ENCODE data around the gene MATN1.
"Not testable (repeated sequence)": the region's sequence is repeated elsewhere in the genome, so short reads cannot be mapped to it uniquely, and the experiment has no call there.

The MATN1 gene

GRCh38 chr1:30697571-30698376 lies 25.6 kb downstream of the MATN1 start:
- no peak for DNase-seq (ENCODE audit: low read depth)

DNA sequence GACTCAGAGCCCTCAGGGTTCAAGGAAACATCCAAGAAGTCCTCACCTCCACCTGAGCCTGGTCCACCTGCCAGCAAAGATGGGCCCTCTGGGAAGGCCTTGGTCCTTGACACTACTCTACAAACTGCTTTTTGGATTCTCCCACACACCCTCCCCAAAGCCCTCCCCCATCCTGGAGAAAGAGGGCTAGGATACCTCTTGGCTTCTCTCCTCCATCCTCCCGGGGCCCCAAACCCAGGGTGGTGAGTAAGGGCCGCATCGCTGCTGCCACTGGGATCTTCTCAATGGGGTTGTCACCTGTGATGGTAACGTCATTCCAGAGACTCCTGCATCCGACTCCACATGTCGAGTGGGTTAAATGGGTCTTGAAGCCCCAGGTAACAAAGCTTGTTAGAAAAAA lies 26.6 kb downstream of the MATN1 start:
- no peak for DNase-seq (ENCODE audit: low read depth)

DNA sequence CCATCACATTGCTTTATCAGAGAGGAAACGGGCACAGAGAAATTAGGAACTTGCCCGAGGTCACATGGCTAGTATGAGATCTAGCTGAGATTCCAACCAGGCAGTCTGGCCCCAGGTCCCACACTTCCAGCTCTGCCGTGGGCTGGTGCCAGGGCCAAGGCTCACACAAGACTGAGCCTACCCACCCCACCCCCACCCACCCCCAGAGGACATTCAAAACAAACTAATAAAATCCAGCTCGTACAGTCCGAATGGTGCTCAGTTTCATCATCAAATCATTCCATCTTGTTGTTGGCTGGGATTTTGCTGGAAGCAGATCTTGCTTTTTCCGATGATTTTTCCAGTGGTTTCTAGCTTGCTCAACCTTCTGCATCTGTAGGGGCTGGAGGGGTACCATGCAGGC lies 27.9 kb downstream of the MATN1 start:
- no peak for DNase-seq (ENCODE audit: low read depth)

GRCh38 chr1:30694280-30695175 lies 28.9 kb downstream of the MATN1 start:
- no peak for DNase-seq (ENCODE audit: low read depth)

DNA sequence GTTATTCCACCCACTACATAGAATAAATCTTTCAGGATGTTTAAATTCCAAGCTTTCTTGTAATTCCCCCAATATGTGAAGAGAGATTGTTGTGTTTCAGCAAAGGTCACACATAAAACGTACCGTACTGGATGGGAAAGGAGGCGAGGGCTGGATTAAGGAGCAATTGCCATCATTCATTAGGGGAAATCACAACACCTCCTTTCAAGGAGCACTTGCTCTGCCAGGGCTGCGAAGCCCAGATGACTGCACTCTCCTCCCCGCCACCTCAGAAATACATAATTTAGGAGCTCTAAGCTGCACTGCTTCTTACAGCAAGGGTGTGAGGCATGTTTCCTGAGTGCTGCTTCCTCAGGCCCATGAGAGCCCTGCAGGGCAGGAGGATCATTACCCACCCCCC lies 29.6 kb downstream of the MATN1 start:
- no peak for DNase-seq (ENCODE audit: low read depth)

GRCh38 chr1:30693366-30693765 lies 30.0 kb downstream of the MATN1 start:
- no peak for DNase-seq (ENCODE audit: low read depth)

- DNase-seq (ENCODE audit: low read depth): no peak
Observed at GRCh38 chr1:30692948-30693301, 30.5 kb downstream of the MATN1 start.

- DNase-seq (ENCODE audit: low read depth): no peak
Observed at GRCh38 chr1:30692201-30692947, 31.0 kb downstream of the MATN1 start.

GRCh38 chr1:30691480-30691879 lies 31.9 kb downstream of the MATN1 start:
- no peak for DNase-seq (ENCODE audit: low read depth)

DNA sequence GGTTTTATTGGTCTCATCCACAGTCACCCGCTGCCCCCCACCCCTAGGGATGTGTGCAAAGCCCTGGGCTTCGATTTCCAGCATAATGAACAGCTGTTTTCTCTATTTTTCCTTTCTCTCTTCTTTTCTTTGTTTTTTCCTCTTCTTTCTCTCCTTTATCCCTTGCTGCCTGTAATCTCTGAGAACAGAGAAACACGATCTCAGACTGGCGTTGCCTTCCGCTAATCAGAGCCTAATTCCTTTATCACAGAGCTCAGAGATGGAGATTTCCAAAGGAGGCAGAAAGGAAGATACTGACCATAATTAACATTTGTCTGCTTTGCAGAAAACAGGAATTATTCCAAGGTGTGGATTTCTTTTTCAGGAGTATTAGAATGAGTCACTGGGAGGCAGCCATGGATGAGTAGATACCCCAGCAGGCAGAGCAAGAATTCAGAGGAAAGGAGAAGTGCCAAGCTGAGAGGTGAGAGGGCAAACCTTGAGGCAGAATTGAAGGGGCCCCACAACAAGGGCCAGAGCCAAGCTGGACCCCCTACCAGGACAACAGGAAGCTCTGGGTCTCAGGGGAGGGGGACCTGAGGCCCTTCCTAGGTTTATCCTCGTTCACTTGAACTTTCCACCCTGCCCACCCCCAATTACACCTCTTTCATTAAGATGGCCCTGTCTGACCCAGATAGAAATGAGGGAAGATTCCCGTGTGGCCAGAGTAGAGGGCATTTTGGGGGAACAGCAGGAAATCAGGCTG lies 33.3 kb downstream of the MATN1 start:
- no peak for DNase-seq (ENCODE audit: low read depth)

DNA sequence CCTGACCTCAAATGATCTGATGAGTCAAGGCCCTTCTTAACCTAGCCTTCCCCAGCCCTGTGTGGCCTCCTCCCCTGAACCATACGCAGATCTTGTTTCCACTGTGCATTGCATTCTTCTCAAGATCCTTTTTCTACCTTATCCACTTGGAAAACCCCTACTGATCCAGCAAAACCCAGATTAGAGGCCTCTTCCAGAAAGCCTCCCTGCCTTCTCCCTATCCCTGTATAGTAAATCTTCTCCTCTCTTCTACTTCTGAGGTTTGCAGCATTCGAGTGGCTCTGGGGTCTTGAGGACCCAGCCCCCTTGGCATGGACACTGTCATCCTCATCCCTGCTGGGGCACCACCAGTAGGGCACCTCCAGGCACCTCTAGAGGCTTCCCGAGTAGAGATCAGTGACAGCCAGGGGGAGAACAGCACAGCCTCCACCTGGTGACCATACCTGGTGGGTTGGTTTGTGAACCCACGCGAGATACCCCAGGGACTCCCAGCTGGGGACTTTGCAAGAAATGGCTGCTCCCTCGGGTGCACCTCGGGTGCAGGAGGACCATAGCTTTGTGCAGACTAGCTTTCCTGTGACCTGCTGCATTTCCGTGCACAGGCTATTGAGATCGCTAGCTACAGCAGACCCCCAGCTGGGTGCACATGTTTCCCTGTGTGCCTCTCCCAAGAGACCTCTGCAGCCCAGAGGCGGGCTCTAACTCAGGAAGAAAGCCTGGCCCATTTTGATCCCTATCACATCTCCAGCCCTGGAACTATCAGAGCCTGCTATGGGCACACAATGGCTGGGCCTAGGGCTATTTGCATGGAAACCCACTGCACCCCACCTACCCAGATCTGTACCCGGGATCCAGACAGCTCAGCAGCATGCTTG lies 34.2 kb downstream of the MATN1 start:
- DNase-seq (ENCODE audit: low read depth): no peak

DNA sequence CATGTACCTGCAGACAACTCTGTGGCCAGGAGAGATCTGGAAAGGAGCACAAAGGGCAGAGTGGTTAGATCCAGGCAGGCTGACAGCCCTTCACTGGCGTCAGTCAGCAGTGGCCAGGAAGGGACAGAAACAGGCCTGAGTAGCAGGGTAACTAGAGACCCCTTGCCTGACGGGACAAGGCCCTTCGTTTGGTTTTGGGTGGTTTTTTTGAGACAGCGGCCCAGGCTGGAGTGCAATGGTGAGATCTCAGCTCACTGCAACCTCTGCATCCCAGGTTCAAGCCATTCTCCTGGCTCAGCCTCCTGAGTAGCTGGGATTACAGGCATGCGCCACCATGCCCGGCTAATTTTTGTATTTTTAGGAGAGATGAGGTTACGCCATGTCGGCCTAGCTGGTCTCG lies 34.9 kb downstream of the MATN1 start:
- DNase-seq (ENCODE audit: low read depth): not testable (repeated sequence)

- no peak for DNase-seq (ENCODE audit: low read depth)
Observed at GRCh38 chr1:30687886-30688285, 35.5 kb downstream of the MATN1 start.

GRCh38 chr1:30686236-30686935 lies 37.0 kb downstream of the MATN1 start:
- no peak for DNase-seq (ENCODE audit: low read depth)

DNA sequence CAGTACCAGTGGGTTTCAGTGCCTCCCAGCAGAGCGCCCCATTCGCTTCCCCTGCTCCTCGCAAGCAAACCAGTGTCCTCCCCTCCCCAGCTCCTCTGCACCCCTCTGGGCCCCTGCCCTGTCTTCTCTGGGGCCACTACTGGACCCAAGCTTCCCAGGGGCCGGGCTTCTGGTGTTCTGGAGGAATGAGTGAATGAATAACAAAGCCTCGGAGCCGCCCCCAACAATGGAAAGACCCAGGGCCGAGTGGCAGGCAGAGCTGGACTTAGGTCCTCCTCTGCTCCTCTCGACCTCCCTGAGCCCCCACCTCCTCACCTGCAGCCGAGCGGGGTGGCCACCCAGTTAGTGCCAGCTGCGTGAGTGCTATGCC lies 37.6 kb downstream of the MATN1 start:
- no peak for DNase-seq (ENCODE audit: low read depth)

DNA sequence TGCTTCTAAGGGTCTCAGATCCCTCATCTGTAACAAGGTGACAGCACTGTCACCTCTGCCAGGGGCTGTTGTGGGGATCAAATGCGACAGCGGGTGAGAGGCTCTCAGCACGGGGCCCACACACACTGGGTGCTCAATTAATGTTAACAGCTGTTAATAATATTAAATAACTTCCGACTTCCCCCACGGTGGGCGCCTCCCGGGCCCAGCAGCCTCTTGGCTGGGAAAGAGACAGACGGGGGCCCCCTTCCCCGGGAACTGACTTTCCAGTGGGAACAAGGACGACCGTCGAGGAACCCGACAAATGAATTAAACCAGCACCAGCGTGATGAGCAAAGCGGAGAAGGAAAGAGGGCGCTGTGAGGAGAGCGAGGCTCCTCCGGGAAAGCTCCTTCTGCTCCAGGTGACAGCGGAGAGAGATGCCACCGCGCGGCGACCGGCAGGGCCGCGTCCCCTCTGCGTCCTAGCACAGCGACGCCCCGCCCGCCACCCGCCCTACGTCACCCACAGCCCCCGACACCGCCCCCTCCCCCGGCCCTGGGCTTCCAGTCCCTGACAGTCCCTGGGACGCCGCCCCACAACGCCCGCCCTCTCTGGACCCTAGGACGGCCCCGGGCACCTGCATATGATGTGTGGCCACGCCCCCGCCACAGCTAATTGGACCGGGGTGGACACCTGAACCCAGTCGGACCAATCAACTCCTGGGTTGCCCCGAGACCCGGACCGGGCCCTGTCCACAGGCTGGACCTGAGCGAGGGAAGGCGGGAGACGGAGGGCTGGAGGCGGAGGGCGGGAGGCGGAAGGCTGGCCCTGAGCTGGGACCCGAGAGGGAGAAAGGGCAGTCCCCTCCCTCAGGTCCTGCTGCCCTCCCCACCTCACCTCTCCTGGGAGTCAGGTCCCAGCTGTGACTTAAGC lies 38.2 kb downstream of the MATN1 start:
- DNase-seq (ENCODE audit: low read depth): no peak

DNA sequence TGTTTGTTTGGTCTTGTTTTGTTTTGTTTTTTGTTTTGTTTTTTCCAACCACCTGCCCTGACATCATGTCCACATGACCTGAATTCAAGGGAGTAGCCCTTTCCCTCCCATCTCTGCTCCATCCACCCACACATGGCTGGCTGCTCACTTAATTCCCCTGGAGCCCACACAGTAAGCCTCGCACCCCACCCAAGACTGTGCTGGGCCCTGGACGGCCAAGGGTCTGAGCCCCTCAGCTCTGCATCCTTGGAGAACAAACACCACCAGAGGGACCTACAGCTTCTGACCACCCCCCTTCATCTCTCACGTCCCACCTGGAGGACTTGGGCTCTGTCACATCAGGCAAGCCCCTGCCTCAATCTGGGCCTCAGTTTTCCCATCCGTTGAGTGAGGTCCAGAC lies 39.1 kb downstream of the MATN1 start:
- no peak for DNase-seq (ENCODE audit: low read depth)

DNA sequence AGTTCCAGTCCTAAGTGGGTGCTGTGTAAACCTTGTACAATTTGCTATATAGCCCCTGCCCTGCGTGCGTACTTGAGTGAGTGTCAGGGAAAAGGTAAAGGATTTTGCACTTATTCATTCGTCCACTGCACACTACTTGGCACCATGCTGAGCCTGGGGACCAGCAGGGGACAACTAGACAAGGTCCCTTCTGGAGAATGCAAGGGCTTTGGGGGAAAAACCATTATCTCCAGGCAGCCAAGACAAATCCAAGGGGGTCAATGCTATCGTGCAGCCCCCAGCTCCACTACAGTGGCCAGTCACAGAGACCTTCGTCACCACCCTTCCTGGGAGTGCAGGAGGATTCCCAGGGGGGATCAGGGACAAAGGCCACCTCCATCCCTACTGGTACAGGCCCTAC lies 39.7 kb downstream of the MATN1 start:
- DNase-seq (ENCODE audit: low read depth): no peak
